Natural killer cell (primary cell): ENCODE measurements around the gene CYP4B1. TPM values are rescaled to one million over a fixed set of nuclear protein-coding genes. Genes with fewer than 3 reads are reported as not detected.

Source experiments
- ATAC-seq, 3 donors: fragments of 150-1000 bp in 2 of 3; fragments of 200-7000 bp in 1 of 3; cut with Tn5 transposase; 1 replicate in 1 of 3; 2 replicates in 2 of 3; pipeline ENCODE4 v1.10.0; 2021; ENCODE audit warnings: mild to moderate bottlenecking in 2 of 3, moderate library complexity in 2 of 3
- DNase-seq, 2 donors: peaks; one replicate each; pipeline versions ENCODE4 v3.0.0 to v3.0.0-alpha.2; 2013 to 2021; ENCODE audit warnings: mixed read lengths in 1 of 2
- H3K27ac ChIP-seq: one replicate; pipeline ENCODE4 v1.5.1; 2013; ENCODE audit warnings: mild to moderate bottlenecking, low read length
- H3K27me3 ChIP-seq: one replicate; pipeline ENCODE4 v1.6.1; 2013; ENCODE audit warnings: low read length; ENCODE audit not compliant: control insufficient read depth, insufficient read depth
- H3K36me3 ChIP-seq: one replicate; pipeline ENCODE4 v1.6.1; 2013; ENCODE audit warnings: low read length; ENCODE audit not compliant: control insufficient read depth, insufficient read depth
- H3K4me1 ChIP-seq: one replicate; pipeline ENCODE4 v1.6.1; 2013; ENCODE audit warnings: low read length; ENCODE audit not compliant: control insufficient read depth, insufficient read depth
- H3K4me3 ChIP-seq: one replicate; pipeline ENCODE4 v1.5.1; 2013; ENCODE audit warnings: low read length
- H3K9me3 ChIP-seq: one replicate; pipeline ENCODE4 v1.6.1; 2013; ENCODE audit warnings: low read length; ENCODE audit not compliant: control insufficient read depth, insufficient read depth
- H3K27ac Mint-ChIP-seq, 2 donors: one replicate each; pipeline ENCODE4 v1.8.0; 2022; ENCODE audit warnings: mild to moderate bottlenecking in 2 of 2, mixed read lengths in 2 of 2, moderate library complexity in 1 of 2
- H3K27me3 Mint-ChIP-seq, 2 donors: one replicate each; pipeline ENCODE4 v1.8.0; 2022; ENCODE audit warnings: low read depth in 2 of 2, mixed read lengths in 2 of 2
- H3K36me3 Mint-ChIP-seq: one replicate; pipeline ENCODE4 v1.8.0; 2022; ENCODE audit warnings: mixed read lengths
- H3K4me1 Mint-ChIP-seq, 2 donors: one replicate each; pipeline ENCODE4 v1.8.0; 2022; ENCODE audit warnings: mixed read lengths in 2 of 2
- H3K4me3 Mint-ChIP-seq: one replicate; pipeline ENCODE4 v1.8.0; 2022; ENCODE audit warnings: mild to moderate bottlenecking, moderate library complexity, mixed read lengths
- H3K9me3 Mint-ChIP-seq, 2 donors: one replicate each; pipeline ENCODE4 v1.8.0; 2022; ENCODE audit warnings: mixed read lengths in 2 of 2
- CTCF ChIP-seq: fragments of 200-600 bp; IDR thresholded peaks from one replicate; pipeline ENCODE4 v1.8.0; 2022; ENCODE audit warnings: antibody characterized with exemption
- WGBS: methylation state at CpG from one replicate; pipeline ENCODE4 v1.1.7; 2013; ENCODE audit warnings: missing lambda C conversion rate; ENCODE audit not compliant: insufficient coverage; 5-methylcytosine and 5-hydroxymethylcytosine counted together
- intact Hi-C: fragments of 100-400 bp; cut with micrococcal nuclease; formaldehyde crosslinking; loops from one replicate; pipeline ENCODE4 v1.14.2; 2022
- total RNA-seq, 4 donors: library from RNA; stranded (reverse); fragments of 120-200 nt in 1 of 4; gene quantifications; one replicate each; pipeline versions ENCODE4 v1.2.3 to v1.2.4, GENCODE V29; 2013 to 2022

The CYP4B1 gene
- total RNA-seq, 3 donors from 2014 or later (not counting 1 experiment from before 2014, with no cell fraction given): not detected

GRCh38 chr1:46802081-46802480 lies 3.2 kb downstream of the CYP4B1 start:
- Mint-ChIP-seq H3K36me3 (no peaks in the 10 kb centered on the region), H3K27ac (no peak overlapping the region), H3K27me3 (peaks cover 5 to 18% of the 10 kb centered on the region in 2 donors), H3K4me1 (no peaks in the 10 kb centered on the region), H3K4me3 (no peak overlapping the region), H3K9me3 (no peaks in the 10 kb centered on the region)
- ATAC-seq: no peak
- intact Hi-C loops: no loop called here
- TF ChIP-seq CTCF: no peak
- no CpG with 5 or more reads among the region's 1 CpG for WGBS
- Histone ChIP-seq H3K9me3 (no peaks in the 10 kb centered on the region), H3K4me1 (no peaks in the 10 kb centered on the region), H3K27me3 (peaks cover 3% of the 10 kb centered on the region), H3K36me3 (no peaks in the 10 kb centered on the region), H3K27ac (no peak overlapping the region), H3K4me3 (no peak overlapping the region)
- no peak for DNase-seq

GRCh38 chr1:46802901-46803574 lies 4.2 kb downstream of the CYP4B1 start:
- H3K4me1 Mint-ChIP-seq: no peaks in the 10 kb centered on the region
- no peaks in the 10 kb centered on the region for H3K36me3 Mint-ChIP-seq
- TF ChIP-seq CTCF: no peak
- intact Hi-C loops: no loop called here
- Histone ChIP-seq H3K4me1 (no peaks in the 10 kb centered on the region), H3K27ac (no peak overlapping the region), H3K9me3 (no peaks in the 10 kb centered on the region), H3K27me3 (no peaks in the 10 kb centered on the region), H3K4me3 (no peak overlapping the region), H3K36me3 (no peaks in the 10 kb centered on the region)
- WGBS: 78% methylated on average over 6 of the region's 6 CpGs
- no peak overlapping the region for H3K27ac Mint-ChIP-seq
- DNase-seq: no peak
- no peak overlapping the region for H3K4me3 Mint-ChIP-seq
- ATAC-seq: no peak
- peaks cover 0 to 2% of the 10 kb centered on the region in 2 donors for H3K9me3 Mint-ChIP-seq
- H3K27me3 Mint-ChIP-seq: peaks cover 5 to 19% of the 10 kb centered on the region in 2 donors

GRCh38 chr1:46804027-46804889 lies 5.4 kb downstream of the CYP4B1 start:
- H3K27me3 Mint-ChIP-seq: peaks cover 4 to 15% of the 10 kb centered on the region in 2 donors
- H3K27me3 ChIP-seq: no peaks in the 10 kb centered on the region
- H3K27ac ChIP-seq: no peak overlapping the region
- ATAC-seq: no peak
- no peak overlapping the region for H3K27ac Mint-ChIP-seq
- no peaks in the 10 kb centered on the region for H3K36me3 Mint-ChIP-seq
- H3K9me3 Mint-ChIP-seq: peaks cover 0 to 2% of the 10 kb centered on the region in 2 donors
- intact Hi-C loops: no loop called here
- H3K36me3 ChIP-seq: no peaks in the 10 kb centered on the region
- DNase-seq: no peak
- WGBS: 73% methylated on average over 2 of the region's 2 CpGs
- H3K9me3 ChIP-seq: no peaks in the 10 kb centered on the region
- H3K4me1 ChIP-seq: no peaks in the 10 kb centered on the region
- TF ChIP-seq CTCF: no peak
- no peak overlapping the region for H3K4me3 ChIP-seq
- no peaks in the 10 kb centered on the region for H3K4me1 Mint-ChIP-seq
- no peak overlapping the region for H3K4me3 Mint-ChIP-seq
